GM18907 (cell line): ENCODE measurements around the gene LMBRD1.
"Not testable (repeated sequence)": the region's sequence is repeated elsewhere in the genome, so short reads cannot be mapped to it uniquely, and the experiment has no call there.

Experiments used
- ATAC-seq: cut with Tn5 transposase; IDR thresholded peaks from one replicate; pipeline ENCODE4 v1.9.1; 2021; ENCODE audit warnings: mild to moderate bottlenecking, moderate library complexity; ENCODE audit not compliant: unreplicated experiment

The LMBRD1 gene

GRCh38 chr6:69756907-69757306, 39.9 kb downstream of the LMBRD1 start:
- ATAC-seq = no peak

- ATAC-seq = no peak
Measured at GRCh38 chr6:69756366-69756765, 40.4 kb downstream of the LMBRD1 start.

- no peak for ATAC-seq
Measured at GRCh38 chr6:69735027-69735426, 61.8 kb downstream of the LMBRD1 start.

GRCh38 chr6:69732640-69733039, 64.2 kb downstream of the LMBRD1 start:
- peak; percentile 81 for ATAC-seq

GRCh38 chr6:69732045-69732444, 64.8 kb downstream of the LMBRD1 start:
- ATAC-seq = no peak

GRCh38 chr6:69729870-69730449, 66.8 kb downstream of the LMBRD1 start:
- no peak for ATAC-seq

GRCh38 chr6:69722683-69723082, 74.1 kb downstream of the LMBRD1 start:
- ATAC-seq = no peak

GRCh38 chr6:69719602-69720193, 77.1 kb downstream of the LMBRD1 start:
- peak; percentile 90 for ATAC-seq

- no peak for ATAC-seq
Measured at GRCh38 chr6:69706724-69707123, 90.1 kb downstream of the LMBRD1 start.

- ATAC-seq = no peak
Measured at GRCh38 chr6:69705954-69706353, 90.9 kb downstream of the LMBRD1 start.

GRCh38 chr6:69704916-69705315, 91.9 kb downstream of the LMBRD1 start:
- no peak for ATAC-seq

- no peak for ATAC-seq
Measured at GRCh38 chr6:69699655-69700054, 97.2 kb downstream of the LMBRD1 start.

GRCh38 chr6:69696273-69696672, 100.5 kb downstream of the LMBRD1 start:
- peak; percentile 60 for ATAC-seq

GRCh38 chr6:69693762-69694161, 103.0 kb downstream of the LMBRD1 start:
- ATAC-seq = no peak

GRCh38 chr6:69690986-69691385, 105.8 kb downstream of the LMBRD1 start:
- no peak for ATAC-seq

- ATAC-seq = no peak
Measured at GRCh38 chr6:69680302-69680701, 116.5 kb downstream of the LMBRD1 start.

- ATAC-seq = no peak
Measured at GRCh38 chr6:69673298-69673697, 123.5 kb downstream of the LMBRD1 start.

GRCh38 chr6:69668916-69669315, 127.9 kb downstream of the LMBRD1 start:
- no peak for ATAC-seq

- not testable (repeated sequence) for ATAC-seq
Measured at GRCh38 chr6:69666779-69667178, 130.0 kb downstream of the LMBRD1 start.

GRCh38 chr6:69665437-69665836, 131.4 kb downstream of the LMBRD1 start:
- ATAC-seq = no peak

- no peak for ATAC-seq
Measured at GRCh38 chr6:69664551-69664950, 132.3 kb downstream of the LMBRD1 start.

GRCh38 chr6:69663215-69663614, 133.6 kb downstream of the LMBRD1 start:
- no peak for ATAC-seq

GRCh38 chr6:69650703-69651102, 146.1 kb downstream of the LMBRD1 start:
- no peak for ATAC-seq
